OCI-LY7 (cell line): ENCODE measurements around the gene BIK. TPM values are rescaled to one million over a fixed set of nuclear protein-coding genes. Genes with fewer than 3 reads are reported as not detected.
"Not testable (repeated sequence)": the region's sequence is repeated elsewhere in the genome, so short reads cannot be mapped to it uniquely, and the experiment has no call there.

Source experiments
- BruUV-seq: library from RNA; stranded (reverse); fragments of 400-500 nt; replicated peaks from 2 replicates; lab custom pipeline; 2021; lab: Mats Ljungman, UMichigan
- CTCF ChIA-PET: fragments of 300-600 bp; sonication (Branson Sonifier 250); formaldehyde crosslinking; loops from one replicate; lab custom pipeline; 2022; ENCODE audit warnings: antibody characterized with exemption; ENCODE audit not compliant: unreplicated experiment; lab: Charles Lee
- POLR2A ChIA-PET: fragments of 300-600 bp; sonication (Branson Sonifier 250); formaldehyde crosslinking; loops from one replicate; lab custom pipeline; 2022; ENCODE audit warnings: antibody characterized with exemption; lab: Charles Lee
- DNase-seq: peaks from one replicate; pipeline ENCODE4 v3.0.0-alpha.2; 2015; ENCODE audit warnings: low spot score
- H2AFZ ChIP-seq: fragments of 200-600 bp; sonication (generic), shearing (Covaris generic); 2 replicates; pipeline ENCODE4 v1.6.1; 2014; ENCODE audit warnings: mild to moderate bottlenecking, antibody characterized with exemption, low read length, moderate library complexity
- H3K27ac ChIP-seq: fragments of 200-600 bp; sonication (generic); 2 replicates; pipeline ENCODE4 v1.5.1; 2014; ENCODE audit warnings: mixed run types, low read depth, mild to moderate bottlenecking, moderate library complexity, low read length, inconsistent platforms; ENCODE audit not compliant: poor library complexity, severe bottlenecking
- H3K36me3 ChIP-seq: fragments of 200-600 bp; sonication (generic); 2 replicates; pipeline ENCODE4 v1.6.1; 2014; ENCODE audit warnings: mild to moderate bottlenecking, antibody characterized with exemption, low read length, moderate library complexity, mixed read lengths; ENCODE audit not compliant: insufficient read depth
- H3K4me1 ChIP-seq: fragments of 200-600 bp; sonication (generic); 2 replicates; pipeline ENCODE4 v1.5.1; 2014; ENCODE audit warnings: mild to moderate bottlenecking, low read length; ENCODE audit not compliant: insufficient read depth, poor library complexity, severe bottlenecking
- H3K4me2 ChIP-seq: fragments of 200-600 bp; sonication (generic); 2 replicates; pipeline ENCODE4 v1.6.1; 2014; ENCODE audit warnings: mild to moderate bottlenecking, low read length
- H3K4me3 ChIP-seq: fragments of 200-600 bp; sonication (generic); 2 replicates; pipeline ENCODE4 v1.5.1; 2014; ENCODE audit warnings: mild to moderate bottlenecking, low read depth, low read length; ENCODE audit not compliant: poor library complexity, severe bottlenecking
- H3K79me2 ChIP-seq: fragments of 200-600 bp; sonication (generic); 2 replicates; pipeline ENCODE4 v1.6.1; 2016; ENCODE audit warnings: low read depth, mild to moderate bottlenecking, low read length, moderate library complexity, mixed read lengths; ENCODE audit not compliant: insufficient read depth
- H3K9me2 ChIP-seq: fragments of 200-600 bp; sonication (generic); 2 replicates; pipeline ENCODE4 v1.6.1; 2016; ENCODE audit warnings: mild to moderate bottlenecking, low read length, mixed read lengths; ENCODE audit not compliant: insufficient read depth
- H3K9me3 ChIP-seq: fragments of 200-600 bp; sonication (generic); 2 replicates; pipeline ENCODE4 v1.6.1; 2014; ENCODE audit warnings: mild to moderate bottlenecking, mixed run types, low read length, mixed read lengths
- H4K20me1 ChIP-seq: fragments of 200-600 bp; sonication (generic); 2 replicates; pipeline ENCODE4 v1.6.1; 2014; ENCODE audit warnings: mild to moderate bottlenecking, antibody characterized with exemption, low read length, moderate library complexity, mixed read lengths; ENCODE audit not compliant: insufficient read depth
- EZH2phosphoT487 ChIP-seq: fragments of 200-600 bp; sonication (generic); IDR thresholded peaks from 2 replicates; pipeline ENCODE4 v1.6.1; 2018; ENCODE audit warnings: low read depth, borderline replicate concordance, mild to moderate bottlenecking, mixed run types, antibody characterized with exemption, low read length, moderate library complexity, mixed read lengths
- intact Hi-C: fragments of 100-400 bp; cut with micrococcal nuclease; formaldehyde crosslinking; loops from one replicate; pipeline ENCODE4 v1.10.0; 2022; ENCODE audit not compliant: unreplicated experiment
- total RNA-seq, 2 experiments: library from RNA; depleted of rRNA in 1 of 2; stranded (reverse); fragments of >200 nt in 1 of 2; shearing (Covaris generic) in 1 of 2; gene quantifications; 2 replicates each; pipeline ENCODE4 v1.2.3, GENCODE V29; 2014 to 2022
- TF ChIP-seq, protein P1 (sequence below): fragments of 200-600 bp; sonication (generic); conservative IDR thresholded peaks from 2 replicates; pipeline ENCODE4 v1.5.1; 2014; ENCODE audit warnings: mild to moderate bottlenecking, antibody characterized with exemption, low read length, moderate library complexity, mixed read lengths

Gene BIK
- total RNA-seq, 2 experiments from 2014 or later = 88.4 to 143 TPM

DNA sequence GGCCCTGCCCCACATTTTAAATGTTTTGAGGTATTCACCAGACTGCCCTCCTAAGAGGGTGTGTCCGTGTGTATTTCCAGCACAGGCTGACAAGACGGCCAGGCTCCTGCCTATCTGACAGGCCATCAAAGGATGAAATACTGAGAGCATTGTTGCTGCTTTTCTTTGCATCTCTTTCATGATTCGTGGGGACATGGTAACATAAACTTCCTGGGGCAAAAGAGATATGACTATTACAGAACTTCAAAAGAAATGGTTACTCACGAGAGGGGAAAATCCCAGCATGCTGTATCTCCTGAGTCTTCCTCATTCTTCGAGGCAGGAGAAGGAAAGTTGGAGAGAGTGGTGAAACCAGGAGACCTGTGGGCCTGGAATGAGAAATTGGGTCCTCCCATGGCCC lies 10.3 kb upstream of the BIK start:
- Histone ChIP-seq H3K79me2 (no peaks in the 10 kb centered on the region), H3K4me3 (no peak overlapping the region), H4K20me1 (no peaks in the 10 kb centered on the region), H2AFZ (no peak overlapping the region), H3K4me1 (peaks cover 26% of the 10 kb centered on the region), H3K9me2 (no peaks in the 10 kb centered on the region), H3K9me3 (peaks cover 5% of the 10 kb centered on the region; the same call in 1 of the 2 replicates), H3K27ac (no peak overlapping the region), H3K4me2 (no peak overlapping the region), H3K36me3 (no peaks in the 10 kb centered on the region; the same call in 1 of the 2 replicates)
- intact Hi-C loops = no loop called here
- TF ChIP-seq EZH2phosphoT487 = no peak
- TF ChIP-seq, protein P1, sequence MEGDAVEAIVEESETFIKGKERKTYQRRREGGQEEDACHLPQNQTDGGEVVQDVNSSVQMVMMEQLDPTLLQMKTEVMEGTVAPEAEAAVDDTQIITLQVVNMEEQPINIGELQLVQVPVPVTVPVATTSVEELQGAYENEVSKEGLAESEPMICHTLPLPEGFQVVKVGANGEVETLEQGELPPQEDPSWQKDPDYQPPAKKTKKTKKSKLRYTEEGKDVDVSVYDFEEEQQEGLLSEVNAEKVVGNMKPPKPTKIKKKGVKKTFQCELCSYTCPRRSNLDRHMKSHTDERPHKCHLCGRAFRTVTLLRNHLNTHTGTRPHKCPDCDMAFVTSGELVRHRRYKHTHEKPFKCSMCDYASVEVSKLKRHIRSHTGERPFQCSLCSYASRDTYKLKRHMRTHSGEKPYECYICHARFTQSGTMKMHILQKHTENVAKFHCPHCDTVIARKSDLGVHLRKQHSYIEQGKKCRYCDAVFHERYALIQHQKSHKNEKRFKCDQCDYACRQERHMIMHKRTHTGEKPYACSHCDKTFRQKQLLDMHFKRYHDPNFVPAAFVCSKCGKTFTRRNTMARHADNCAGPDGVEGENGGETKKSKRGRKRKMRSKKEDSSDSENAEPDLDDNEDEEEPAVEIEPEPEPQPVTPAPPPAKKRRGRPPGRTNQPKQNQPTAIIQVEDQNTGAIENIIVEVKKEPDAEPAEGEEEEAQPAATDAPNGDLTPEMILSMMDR = no peak
- no peak for DNase-seq
- POLR2A ChIA-PET = no interaction called here
- CTCF ChIA-PET = no interaction called here
- BruUV-seq = no TSS peak

DNA sequence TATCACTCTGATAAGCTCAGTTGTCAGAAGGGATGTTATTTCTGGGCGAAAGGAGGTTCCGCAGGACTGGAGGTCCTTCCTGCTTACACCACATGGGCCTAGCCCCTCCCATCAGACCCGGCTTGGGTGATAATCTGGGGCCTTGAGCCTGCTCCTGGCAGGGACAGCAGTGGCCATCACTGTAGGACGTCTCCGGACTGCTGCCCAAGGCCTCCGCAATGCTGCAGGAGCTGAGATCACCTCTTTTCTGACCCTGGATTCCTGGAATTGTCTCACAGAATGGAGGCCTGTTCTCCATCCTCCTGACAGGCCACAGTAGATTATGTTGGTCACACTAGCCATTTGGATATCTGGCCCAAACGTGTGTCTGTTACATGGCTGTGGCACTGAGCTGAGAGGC lies 9.2 kb upstream of the BIK start:
- intact Hi-C loops = no loop called here
- no peaks in the 10 kb centered on the region for H3K9me2 ChIP-seq
- CTCF ChIA-PET = no interaction called here

GRCh38 chr22:43104056-43104625 lies 6.4 kb upstream of the BIK start:
- H3K9me2 ChIP-seq = not testable (repeated sequence)

More for the DNA sequence above, 9.2 kb upstream of the BIK start:
- Histone ChIP-seq H3K4me2 (no peak overlapping the region), H3K9me3 (peaks cover 5% of the 10 kb centered on the region; the same call in 1 of the 2 replicates), H2AFZ (no peak overlapping the region), H3K79me2 (no peaks in the 10 kb centered on the region), H3K36me3 (no peaks in the 10 kb centered on the region; the same call in 1 of the 2 replicates), H3K4me3 (no peak overlapping the region), H3K27ac (no peak overlapping the region), H3K4me1 (peaks cover 25% of the 10 kb centered on the region), H4K20me1 (no peaks in the 10 kb centered on the region)
- POLR2A ChIA-PET = no interaction called here
- no peak for DNase-seq
- TF ChIP-seq, protein P1 = no peak
- TF ChIP-seq EZH2phosphoT487 = no peak
- no TSS peak for BruUV-seq

DNA sequence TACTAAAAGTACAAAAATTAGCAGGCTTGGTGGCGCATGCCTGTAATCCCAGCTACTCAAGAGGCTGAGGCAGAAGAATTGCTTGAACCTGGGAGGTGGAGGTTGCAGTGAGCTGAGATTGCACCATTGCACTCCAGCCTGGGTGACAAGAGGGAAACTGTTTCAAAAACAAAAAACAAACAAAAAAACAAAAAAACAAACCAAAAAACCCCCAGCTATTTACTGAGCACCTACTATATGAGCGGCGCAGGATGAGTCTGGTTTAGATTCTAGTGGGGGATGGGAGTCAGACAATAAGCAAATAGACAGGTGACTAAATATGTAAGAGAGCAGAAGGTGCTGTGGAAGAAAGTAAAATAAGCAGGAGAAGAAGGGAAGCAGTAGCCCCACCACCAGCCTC lies 5.6 kb upstream of the BIK start:
- intact Hi-C loops, H2AFZ ChIP-seq: not testable (repeated sequence)

More at GRCh38 chr22:43104056-43104625, 6.4 kb upstream of the BIK start:
- POLR2A ChIA-PET, H3K36me3 ChIP-seq, H4K20me1 ChIP-seq, BruUV-seq, H3K9me3 ChIP-seq, CTCF ChIA-PET, H2AFZ ChIP-seq, intact Hi-C loops, H3K27ac ChIP-seq, H3K4me3 ChIP-seq, H3K79me2 ChIP-seq: not testable (repeated sequence)
- H3K4me1 ChIP-seq = peaks cover 29% of the 10 kb centered on the region
- H3K4me2 ChIP-seq = peak overlapping the region; percentile 38
- DNase-seq = peak; percentile 46

More for the DNA sequence above, 5.6 kb upstream of the BIK start:
- H3K4me3 ChIP-seq, H3K79me2 ChIP-seq, H3K9me2 ChIP-seq, BruUV-seq, H4K20me1 ChIP-seq, POLR2A ChIA-PET, CTCF ChIA-PET, H3K9me3 ChIP-seq, H3K4me2 ChIP-seq, H3K36me3 ChIP-seq, DNase-seq, H3K27ac ChIP-seq: not testable (repeated sequence)
- peaks cover 36% of the 10 kb centered on the region for H3K4me1 ChIP-seq
